Iris pigment epithelial cell (primary cell): ENCODE results near the gene PTK7.
A peak's percentile ranks its signal among the peaks of the same experiment; 100 is the strongest.

Source experiments
- DNase-seq: peaks from one replicate; pipeline ENCODE4 v3.0.0-alpha.2; 2011; ENCODE audit warnings: low read depth

The PTK7 gene

DNA sequence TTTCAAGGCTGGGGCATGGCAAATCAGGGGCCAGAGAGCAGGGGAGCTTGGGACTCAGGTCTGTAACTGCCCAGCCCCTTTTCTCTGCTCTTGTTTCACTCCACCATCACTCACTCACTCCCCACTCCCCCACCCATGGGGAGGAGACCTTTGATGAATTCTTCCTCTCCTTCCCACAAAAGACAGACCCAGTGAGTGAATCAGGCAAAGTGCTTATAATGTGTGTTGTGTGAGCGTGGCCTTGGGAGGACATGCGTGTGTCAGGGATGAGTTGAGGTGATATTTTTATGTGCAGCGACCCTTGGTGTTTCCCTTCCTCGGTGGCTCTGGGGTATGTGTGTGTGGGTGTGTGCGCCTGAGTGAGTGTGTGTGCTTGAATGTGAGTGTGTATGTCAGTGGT is 104.9 kb downstream of the PTK7 start:
- peak; percentile 5 for DNase-seq

DNA sequence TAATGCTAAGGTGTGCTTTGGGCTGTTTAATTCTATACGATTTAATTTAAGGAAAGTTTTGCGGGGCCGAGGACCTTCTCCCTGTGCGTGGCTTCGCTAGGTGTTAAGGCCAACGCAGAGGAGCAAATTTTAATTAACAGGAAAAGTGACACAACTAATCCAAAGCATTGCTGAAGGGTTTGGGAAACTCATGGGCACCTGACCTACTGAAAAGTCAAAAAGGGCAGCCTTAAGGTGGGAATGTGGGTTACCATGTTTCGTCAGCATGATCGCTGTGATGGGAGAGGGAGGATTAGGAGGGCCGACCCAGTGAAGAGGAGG is 105.5 kb downstream of the PTK7 start:
- no peak for DNase-seq

DNA sequence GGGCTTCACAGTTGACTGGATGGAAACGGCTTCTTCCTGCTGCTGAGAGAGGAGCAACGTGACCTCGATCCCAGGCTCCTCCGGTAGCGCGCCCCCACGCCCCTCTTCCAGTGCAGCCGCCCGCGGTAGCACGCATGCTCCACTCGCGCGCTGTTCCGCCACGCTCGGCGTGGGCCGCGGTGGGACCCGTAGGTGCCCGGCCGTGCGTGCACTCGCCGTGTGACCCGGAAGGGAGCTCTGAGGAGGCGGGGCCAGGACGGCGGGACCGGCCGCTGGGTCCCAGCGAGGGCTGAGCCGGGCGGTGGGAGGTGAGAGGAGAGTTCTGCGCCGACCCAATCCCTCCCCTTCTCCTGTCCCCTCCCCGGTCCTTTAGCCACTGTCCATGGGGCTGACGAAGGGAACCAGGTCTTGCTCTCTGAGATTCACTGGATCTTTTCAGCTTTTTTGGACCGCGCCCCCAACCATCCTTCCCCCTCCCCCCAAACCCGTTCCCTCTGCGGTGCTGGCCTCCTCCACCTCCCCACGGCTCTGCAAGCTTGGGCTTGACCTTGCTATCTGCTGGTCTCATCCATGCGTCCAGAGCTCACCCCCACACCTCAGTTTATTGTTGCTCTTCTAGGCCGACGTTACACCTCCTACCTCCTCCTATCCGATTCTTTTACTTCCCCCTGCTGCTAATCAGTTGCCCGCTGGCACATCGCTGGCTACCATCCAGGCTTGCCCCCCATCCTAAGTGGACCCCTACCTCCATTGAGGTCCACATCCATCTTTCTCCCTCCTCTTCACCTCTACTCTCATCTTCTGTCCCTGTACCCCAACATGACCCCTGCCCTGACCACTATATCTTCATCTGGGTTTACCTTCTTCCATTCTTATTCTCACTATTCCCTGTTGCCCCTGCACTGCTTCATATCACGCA is 106.1 kb downstream of the PTK7 start, which contains the start of gene CUL9:
CUL9 (plus strand) TSS at position 255 of the 919 bp plus-strand sequence. CDS start 2,115 bp downstream, outside the sequence.
- peak; percentile 70 for DNase-seq

DNA sequence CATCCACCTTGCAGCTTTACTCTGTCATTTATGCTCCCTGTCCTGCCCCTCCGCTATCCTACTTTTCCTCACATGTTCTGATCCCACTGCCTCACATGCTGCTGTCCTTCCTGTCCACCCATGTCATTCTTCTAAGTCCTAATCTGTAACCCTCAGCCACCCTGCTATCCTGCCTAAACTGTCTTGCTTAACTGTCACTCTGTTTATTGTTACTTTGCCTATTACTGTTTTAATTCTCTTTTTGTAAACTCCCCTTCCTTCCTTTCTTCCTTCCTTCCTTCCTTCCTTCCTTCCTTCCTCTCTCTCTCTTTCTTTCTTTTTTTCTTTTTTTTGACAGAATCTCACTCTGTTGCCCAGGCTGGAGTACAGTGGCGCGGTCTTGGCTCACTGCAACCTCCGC is 107.3 kb downstream of the PTK7 start:
- no peak for DNase-seq

- no peak for DNase-seq
Observed at GRCh38 chr6:43184268-43184985, 108.3 kb downstream of the PTK7 start.

DNA sequence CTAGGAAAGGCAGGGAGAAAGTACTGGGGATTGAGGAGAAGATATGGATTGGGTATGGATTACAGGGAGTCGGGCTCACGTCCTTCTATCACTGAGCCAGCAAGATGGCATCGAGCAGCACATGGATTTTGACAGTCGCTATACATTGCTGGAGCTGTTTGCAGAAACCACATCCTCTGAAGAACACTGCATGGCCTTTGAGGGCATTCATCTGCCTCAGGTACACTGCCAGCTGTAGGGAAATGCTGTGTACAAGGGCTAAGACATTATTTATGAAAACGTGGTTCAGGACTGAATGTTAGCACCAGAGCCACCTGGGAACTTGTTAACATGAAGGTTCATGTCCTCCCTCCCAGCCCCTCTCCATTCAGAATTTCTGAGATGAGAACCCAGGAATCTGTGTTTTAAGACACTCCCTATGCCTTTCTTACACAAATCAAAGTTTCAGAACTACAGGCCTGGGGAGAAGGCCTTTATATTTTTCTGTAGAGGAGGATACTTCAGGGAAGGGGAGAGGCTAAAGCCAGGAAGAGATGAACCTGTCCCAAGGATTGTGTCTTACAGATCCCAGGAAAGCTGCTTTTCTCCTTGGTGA is 109.4 kb downstream of the PTK7 start:
- DNase-seq = no peak

DNA sequence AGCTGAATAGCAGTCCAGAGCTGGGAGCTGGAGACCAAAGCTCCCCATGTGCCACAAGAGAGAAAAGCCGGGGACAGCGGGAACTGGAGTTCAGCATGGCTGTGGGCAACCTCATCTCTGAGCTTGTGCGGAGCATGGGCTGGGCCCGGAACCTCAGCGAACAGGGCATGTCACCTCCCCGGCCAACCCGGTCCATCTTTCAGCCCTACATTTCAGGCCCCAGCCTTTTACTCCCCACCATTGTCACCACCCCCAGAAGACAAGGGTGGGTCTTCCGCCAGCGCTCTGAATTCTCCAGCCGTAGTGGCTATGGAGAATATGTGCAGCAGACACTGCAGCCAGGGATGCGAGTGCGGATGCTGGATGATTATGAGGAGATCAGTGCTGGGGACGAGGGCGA is 109.9 kb downstream of the PTK7 start:
- no peak for DNase-seq

GRCh38 chr6:43186706-43187105 is 110.6 kb downstream of the PTK7 start:
- no peak for DNase-seq

GRCh38 chr6:43187821-43188220 is 111.7 kb downstream of the PTK7 start:
- no peak for DNase-seq

- no peak for DNase-seq
Observed at GRCh38 chr6:43188426-43188825, 112.3 kb downstream of the PTK7 start.

DNA sequence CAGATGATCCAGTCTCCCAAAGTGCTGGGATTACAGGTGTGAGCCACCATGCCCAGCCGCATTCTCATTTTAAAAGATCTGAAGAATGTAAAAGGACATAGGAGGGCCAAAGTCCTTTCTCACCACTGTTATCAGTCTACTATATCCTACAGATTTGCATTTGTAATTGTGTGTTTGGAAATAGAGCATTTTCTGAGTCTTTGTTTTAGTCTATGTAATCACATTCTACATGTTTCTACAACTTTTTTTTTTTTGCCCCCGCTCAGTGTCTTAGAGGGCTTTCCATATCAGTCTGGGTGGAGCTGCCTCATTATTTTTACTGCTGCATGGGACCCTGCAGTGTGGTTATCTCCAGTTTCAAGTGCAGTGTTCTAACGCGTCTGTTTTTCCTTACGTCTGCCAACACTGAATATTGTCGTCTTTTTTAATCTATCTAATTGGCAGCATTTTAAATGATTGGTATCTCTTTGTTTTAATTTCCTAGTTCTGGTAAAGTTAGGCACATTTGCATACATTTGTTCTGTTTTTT is 113.7 kb downstream of the PTK7 start:
- no peak for DNase-seq

DNA sequence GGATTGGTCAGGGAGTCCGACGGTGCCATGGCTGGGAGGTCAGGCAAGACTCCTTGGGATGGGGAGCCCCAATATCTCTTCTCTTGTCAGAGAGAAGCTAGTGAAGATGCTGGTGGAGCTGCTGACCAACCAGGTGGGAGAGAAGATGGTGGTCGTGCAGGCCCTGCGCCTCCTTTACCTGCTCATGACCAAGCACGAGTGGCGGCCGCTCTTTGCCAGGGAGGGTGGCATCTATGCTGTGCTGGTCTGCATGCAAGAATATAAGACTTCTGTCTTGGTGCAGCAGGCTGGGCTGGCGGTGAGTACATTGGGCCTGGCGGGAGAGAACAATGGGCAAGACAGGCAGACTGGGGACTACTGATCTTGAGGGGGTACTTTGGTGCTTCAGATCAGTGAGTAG is 116.8 kb downstream of the PTK7 start:
- DNase-seq = no peak

- DNase-seq = no peak
Observed at GRCh38 chr6:43193929-43194328, 117.8 kb downstream of the PTK7 start.

GRCh38 chr6:43196337-43196736 is 120.2 kb downstream of the PTK7 start:
- DNase-seq = no peak

DNA sequence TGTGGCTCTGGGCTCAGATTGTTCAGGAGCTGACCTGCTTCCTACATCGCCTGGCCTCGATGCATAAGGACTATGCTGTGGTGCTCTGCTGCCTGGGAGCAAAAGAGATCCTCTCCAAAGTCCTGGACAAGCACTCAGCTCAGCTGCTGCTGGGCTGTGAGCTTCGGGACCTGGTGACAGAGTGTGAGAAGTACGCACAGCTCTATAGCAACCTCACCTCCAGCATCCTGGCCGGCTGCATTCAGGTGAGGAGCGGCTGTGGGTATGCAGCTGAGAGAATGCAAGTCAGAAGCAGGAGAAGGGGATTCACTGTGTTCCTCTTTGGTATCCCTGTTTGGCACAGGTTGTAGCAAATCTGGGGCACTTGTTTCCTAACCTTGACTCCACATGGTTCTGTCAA is 123.8 kb downstream of the PTK7 start:
- DNase-seq = no peak

- no peak for DNase-seq
Observed at GRCh38 chr6:43200541-43200940, 124.4 kb downstream of the PTK7 start.

DNA sequence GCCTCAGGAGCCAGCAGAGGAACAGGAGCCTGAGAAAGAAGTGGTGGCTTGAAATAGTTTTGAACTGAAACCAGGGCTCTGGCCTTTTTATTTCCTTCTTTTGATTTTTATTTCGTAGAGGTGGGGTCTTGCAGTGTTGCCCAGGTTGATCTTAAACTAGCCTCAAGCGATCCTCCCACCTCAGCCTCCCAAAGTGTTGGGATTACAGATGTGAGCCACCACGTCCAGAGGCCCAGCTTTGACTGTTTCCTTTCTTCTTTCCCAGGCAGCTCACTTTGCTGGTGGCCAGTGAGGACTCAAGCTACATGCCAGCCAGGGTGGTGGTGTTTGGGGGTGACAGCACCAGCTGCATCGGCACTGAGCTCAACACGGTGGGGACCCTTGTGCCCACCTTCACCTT is 126.3 kb downstream of the PTK7 start:
- DNase-seq = no peak

- DNase-seq = no peak
Observed at GRCh38 chr6:43203029-43203717, 127.1 kb downstream of the PTK7 start.

- no peak for DNase-seq
Observed at GRCh38 chr6:43203718-43204095, 127.6 kb downstream of the PTK7 start.

DNA sequence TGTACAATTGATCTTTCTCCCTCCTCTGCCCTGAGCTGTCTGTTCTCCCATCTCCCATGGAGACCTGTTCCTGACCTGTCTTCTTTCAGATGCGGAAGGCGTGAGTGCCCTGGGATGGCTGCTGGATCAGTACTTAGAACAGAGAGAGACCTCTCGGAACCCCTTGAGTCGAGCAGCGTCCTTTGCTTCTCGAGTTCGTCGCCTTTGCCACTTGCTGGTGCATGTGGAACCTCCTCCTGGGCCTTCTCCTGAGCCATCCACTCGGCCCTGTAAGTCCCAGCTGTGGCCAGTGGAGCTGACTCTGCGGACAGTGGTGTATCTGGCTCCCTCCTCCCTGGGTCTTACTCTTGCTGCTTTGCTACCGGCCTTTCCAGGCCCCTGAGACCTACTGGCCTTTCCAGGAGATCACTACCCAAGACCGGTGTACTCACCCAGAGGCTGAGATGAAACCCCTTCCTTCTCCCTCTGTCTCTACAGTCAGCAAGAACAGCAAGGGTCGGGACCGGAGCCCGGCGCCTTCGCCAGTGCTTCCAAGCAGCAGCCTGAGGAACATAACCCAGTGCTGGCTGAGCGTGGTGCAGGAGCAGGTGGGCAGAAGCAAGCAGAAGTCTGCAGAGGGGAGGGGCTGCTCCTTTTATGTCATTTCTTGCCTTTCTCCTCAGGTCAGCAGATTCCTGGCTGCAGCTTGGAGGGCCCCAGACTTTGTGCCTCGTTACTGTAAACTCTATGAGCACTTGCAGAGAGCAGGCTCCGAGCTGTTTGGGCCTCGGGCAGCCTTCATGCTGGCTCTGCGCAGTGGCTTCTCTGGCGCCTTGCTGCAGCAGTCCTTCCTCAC is 128.4 kb downstream of the PTK7 start:
- DNase-seq = no peak

DNA sequence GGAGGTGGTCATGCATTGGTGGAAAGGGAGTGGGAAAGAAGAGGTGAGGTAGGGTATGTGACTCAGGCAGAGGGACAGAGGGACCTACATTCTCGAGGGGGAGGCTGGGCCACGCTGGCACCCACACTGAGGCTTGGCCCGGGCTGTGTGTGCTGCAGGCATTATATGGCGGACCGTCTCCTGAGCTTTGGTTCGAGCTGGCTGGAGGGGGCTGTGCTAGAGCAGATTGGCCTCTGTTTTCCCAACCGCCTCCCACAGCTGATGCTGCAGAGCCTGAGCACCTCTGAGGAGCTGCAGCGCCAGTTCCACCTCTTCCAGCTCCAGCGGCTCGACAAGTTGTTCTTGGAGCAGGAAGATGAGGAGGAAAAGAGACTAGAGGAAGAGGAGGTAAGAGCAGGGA is 129.7 kb downstream of the PTK7 start:
- DNase-seq = no peak
